ENCODE measurements around the gene NUP35. TPM values are rescaled to one million over a fixed set of nuclear protein-coding genes. Genes with fewer than 3 reads are reported as not detected.

The NUP35 gene
- total RNA-seq, 1 donor from 2014 or later: 11.3 TPM

DNA sequence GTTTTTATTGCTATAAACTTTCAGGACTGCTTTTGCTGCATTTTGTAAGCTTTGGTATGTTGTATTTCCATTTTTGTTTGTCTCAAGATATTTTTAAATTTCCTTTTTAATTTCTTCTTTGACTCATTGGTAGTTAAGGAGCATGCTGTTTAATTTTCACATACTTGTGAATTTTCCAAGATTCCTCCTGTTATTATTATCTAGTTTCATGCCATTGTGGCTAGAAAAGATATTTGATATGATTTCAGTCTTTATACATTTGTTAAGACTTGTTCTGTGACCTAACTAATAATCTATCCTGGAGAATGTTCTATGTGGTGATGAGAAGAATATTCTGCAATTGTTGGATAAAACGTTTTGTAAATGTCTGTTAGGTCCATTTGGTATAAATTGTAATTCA is 62.1 kb downstream of the NUP35 start:
- no peak overlapping the region for H3K4me2 ChIP-seq (ENCODE audit: low read length)
- FAIRE-seq (peak; percentile 17), DNase-seq (ENCODE audit: low read depth) (peak; percentile 51)
- H3K36me3 Mint-ChIP-seq (ENCODE audit: low read depth, unreplicated experiment): peaks cover 10% of the 10 kb centered on the region
- H3K36me3 ChIP-seq (ENCODE audit: insufficient read depth, low read length): no peaks in the 10 kb centered on the region
- no peaks in the 10 kb centered on the region for H3K4me1 ChIP-seq (ENCODE audit: insufficient read depth, low read length)
- no peak overlapping the region for H3K27ac Mint-ChIP-seq (ENCODE audit: unreplicated experiment)
- peaks cover 2% of the 10 kb centered on the region for H3K4me1 Mint-ChIP-seq (ENCODE audit: low read depth, unreplicated experiment)
- H3K9me3 ChIP-seq (ENCODE audit: insufficient read depth, low read depth, low read length): no peaks in the 10 kb centered on the region
- no peaks in the 10 kb centered on the region for H3K27me3 ChIP-seq (ENCODE audit: insufficient read depth, low read length)
- H3K79me2 ChIP-seq (ENCODE audit: insufficient read depth, low read length): peaks cover 21% of the 10 kb centered on the region
- no peak overlapping the region for H3K27ac ChIP-seq (ENCODE audit: low read depth, low read length)
- H2AFZ ChIP-seq (ENCODE audit: low read depth, low read length): no peak overlapping the region
- H3K9ac ChIP-seq (ENCODE audit: low read length): no peak overlapping the region
- no peaks in the 10 kb centered on the region for H4K20me1 ChIP-seq (ENCODE audit: insufficient read depth, low read length)
- no peak for TF ChIP-seq EZH2 (IDR thresholded peaks at IDR 0.05; ENCODE audit: insufficient read depth, low read length)
- TF ChIP-seq, protein P1, sequence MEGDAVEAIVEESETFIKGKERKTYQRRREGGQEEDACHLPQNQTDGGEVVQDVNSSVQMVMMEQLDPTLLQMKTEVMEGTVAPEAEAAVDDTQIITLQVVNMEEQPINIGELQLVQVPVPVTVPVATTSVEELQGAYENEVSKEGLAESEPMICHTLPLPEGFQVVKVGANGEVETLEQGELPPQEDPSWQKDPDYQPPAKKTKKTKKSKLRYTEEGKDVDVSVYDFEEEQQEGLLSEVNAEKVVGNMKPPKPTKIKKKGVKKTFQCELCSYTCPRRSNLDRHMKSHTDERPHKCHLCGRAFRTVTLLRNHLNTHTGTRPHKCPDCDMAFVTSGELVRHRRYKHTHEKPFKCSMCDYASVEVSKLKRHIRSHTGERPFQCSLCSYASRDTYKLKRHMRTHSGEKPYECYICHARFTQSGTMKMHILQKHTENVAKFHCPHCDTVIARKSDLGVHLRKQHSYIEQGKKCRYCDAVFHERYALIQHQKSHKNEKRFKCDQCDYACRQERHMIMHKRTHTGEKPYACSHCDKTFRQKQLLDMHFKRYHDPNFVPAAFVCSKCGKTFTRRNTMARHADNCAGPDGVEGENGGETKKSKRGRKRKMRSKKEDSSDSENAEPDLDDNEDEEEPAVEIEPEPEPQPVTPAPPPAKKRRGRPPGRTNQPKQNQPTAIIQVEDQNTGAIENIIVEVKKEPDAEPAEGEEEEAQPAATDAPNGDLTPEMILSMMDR (IDR thresholded peaks at IDR 0.05; ENCODE audit: insufficient read depth, low read depth, low read length): no peak
- H3K9me3 Mint-ChIP-seq (ENCODE audit: unreplicated experiment): peaks cover 8% of the 10 kb centered on the region
- H3K4me3 ChIP-seq (ENCODE audit: insufficient read depth, low read depth, low read length): no peak overlapping the region
- no peaks in the 10 kb centered on the region for H3K27me3 Mint-ChIP-seq (ENCODE audit: low read depth, unreplicated experiment)
- no peak overlapping the region for H3K4me3 Mint-ChIP-seq (ENCODE audit: unreplicated experiment)

DNA sequence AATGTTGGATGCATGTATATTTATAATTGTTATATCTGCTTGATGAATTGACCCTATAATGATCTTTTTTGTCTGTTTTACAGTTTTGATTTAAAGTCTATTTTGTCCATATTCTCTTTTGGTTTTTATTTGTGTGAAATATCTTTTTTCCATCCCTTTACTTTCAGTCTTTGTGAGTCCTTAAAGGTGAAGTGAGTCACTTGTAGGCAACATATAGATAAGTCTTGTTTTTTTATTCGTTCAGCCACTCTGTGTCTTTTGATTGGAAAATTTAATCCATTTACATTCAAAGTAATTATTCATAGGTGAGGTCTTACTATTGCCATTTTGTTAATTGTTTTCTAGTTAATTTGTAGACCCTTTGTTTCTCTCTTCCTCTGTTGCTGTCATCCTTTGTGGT is 62.5 kb downstream of the NUP35 start:
- DNase-seq (ENCODE audit: low read depth) (no peak), FAIRE-seq (no peak)
- Histone ChIP-seq H3K4me3 (ENCODE audit: insufficient read depth, low read depth, low read length) (no peak overlapping the region), H3K9ac (ENCODE audit: low read length) (no peak overlapping the region), H3K4me2 (ENCODE audit: low read length) (no peak overlapping the region), H4K20me1 (ENCODE audit: insufficient read depth, low read length) (no peaks in the 10 kb centered on the region), H3K27ac (ENCODE audit: low read depth, low read length) (no peak overlapping the region), H3K4me1 (ENCODE audit: insufficient read depth, low read length) (no peaks in the 10 kb centered on the region), H3K36me3 (ENCODE audit: insufficient read depth, low read length) (no peaks in the 10 kb centered on the region), H3K27me3 (ENCODE audit: insufficient read depth, low read length) (no peaks in the 10 kb centered on the region), H3K79me2 (ENCODE audit: insufficient read depth, low read length) (peaks cover 21% of the 10 kb centered on the region), H2AFZ (ENCODE audit: low read depth, low read length) (no peak overlapping the region), H3K9me3 (ENCODE audit: insufficient read depth, low read depth, low read length) (no peaks in the 10 kb centered on the region)
- no peak overlapping the region for H3K4me3 Mint-ChIP-seq (ENCODE audit: unreplicated experiment)
- peaks cover 10% of the 10 kb centered on the region for H3K36me3 Mint-ChIP-seq (ENCODE audit: low read depth, unreplicated experiment)
- H3K4me1 Mint-ChIP-seq (ENCODE audit: low read depth, unreplicated experiment): peaks cover 2% of the 10 kb centered on the region
- H3K9me3 Mint-ChIP-seq (ENCODE audit: unreplicated experiment): peaks cover 8% of the 10 kb centered on the region
- H3K27me3 Mint-ChIP-seq (ENCODE audit: low read depth, unreplicated experiment): no peaks in the 10 kb centered on the region
- TF ChIP-seq EZH2 (IDR thresholded peaks at IDR 0.05; ENCODE audit: insufficient read depth, low read length): no peak
- TF ChIP-seq, protein P1 (IDR thresholded peaks at IDR 0.05; ENCODE audit: insufficient read depth, low read depth, low read length): no peak
- no peak overlapping the region for H3K27ac Mint-ChIP-seq (ENCODE audit: unreplicated experiment)

DNA sequence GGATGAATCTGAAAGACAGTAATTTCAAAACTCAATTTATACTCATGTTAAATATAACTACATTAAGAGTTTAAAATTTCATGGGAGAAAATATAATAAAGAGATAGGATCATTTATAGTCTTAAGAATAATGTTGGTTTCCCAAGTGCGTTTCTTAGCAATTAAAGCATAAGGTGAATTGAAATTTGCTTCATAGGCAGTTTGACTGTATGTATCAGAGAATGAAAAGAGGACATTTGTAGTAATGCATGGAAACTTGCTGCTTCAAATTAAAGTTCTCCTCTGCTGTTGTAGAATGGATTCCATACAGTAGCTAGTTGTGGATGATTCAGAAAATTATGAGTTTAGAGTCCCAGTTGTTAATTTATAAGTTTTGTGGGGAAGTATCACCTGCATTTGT is 68.1 kb downstream of the NUP35 start:
- Histone ChIP-seq H3K9me3 (ENCODE audit: insufficient read depth, low read depth, low read length) (no peaks in the 10 kb centered on the region), H2AFZ (ENCODE audit: low read depth, low read length) (no peak overlapping the region), H3K4me1 (ENCODE audit: insufficient read depth, low read length) (no peaks in the 10 kb centered on the region), H4K20me1 (ENCODE audit: insufficient read depth, low read length) (no peaks in the 10 kb centered on the region), H3K9ac (ENCODE audit: low read length) (no peak overlapping the region), H3K27ac (ENCODE audit: low read depth, low read length) (no peak overlapping the region), H3K36me3 (ENCODE audit: insufficient read depth, low read length) (no peaks in the 10 kb centered on the region), H3K79me2 (ENCODE audit: insufficient read depth, low read length) (no peaks in the 10 kb centered on the region), H3K27me3 (ENCODE audit: insufficient read depth, low read length) (no peaks in the 10 kb centered on the region), H3K4me2 (ENCODE audit: low read length) (no peak overlapping the region), H3K4me3 (ENCODE audit: insufficient read depth, low read depth, low read length) (no peak overlapping the region)
- H3K36me3 Mint-ChIP-seq (ENCODE audit: low read depth, unreplicated experiment): no peaks in the 10 kb centered on the region
- DNase-seq (ENCODE audit: low read depth) (no peak), FAIRE-seq (no peak)
- H3K4me3 Mint-ChIP-seq (ENCODE audit: unreplicated experiment): no peak overlapping the region
- TF ChIP-seq, protein P1 (IDR thresholded peaks at IDR 0.05; ENCODE audit: insufficient read depth, low read depth, low read length): no peak
- TF ChIP-seq EZH2 (IDR thresholded peaks at IDR 0.05; ENCODE audit: insufficient read depth, low read length): no peak
- no peaks in the 10 kb centered on the region for H3K9me3 Mint-ChIP-seq (ENCODE audit: unreplicated experiment)
- peaks cover 3% of the 10 kb centered on the region for H3K4me1 Mint-ChIP-seq (ENCODE audit: low read depth, unreplicated experiment)
- no peaks in the 10 kb centered on the region for H3K27me3 Mint-ChIP-seq (ENCODE audit: low read depth, unreplicated experiment)
- H3K27ac Mint-ChIP-seq (ENCODE audit: unreplicated experiment): no peak overlapping the region
